WI38 (cell line): ENCODE results near the gene MIEF1.

Source experiments
- H3K4me3 ChIP-seq: 2 replicates; pipeline ENCODE4 v1.5.1; 2011; ENCODE audit warnings: low read depth, mild to moderate bottlenecking, control low read depth, low read length
- CTCF ChIP-seq: IDR thresholded peaks from 2 replicates; pipeline ENCODE4 v1.5.1; 2012; ENCODE audit warnings: low read depth, mild to moderate bottlenecking, control low read depth, low read length

The MIEF1 gene

GRCh38 chr22:39482768-39483167 lies 19.3 kb upstream of the MIEF1 start:
- H3K4me3 ChIP-seq, result no peak overlapping the region
- no peak for TF ChIP-seq CTCF

DNA sequence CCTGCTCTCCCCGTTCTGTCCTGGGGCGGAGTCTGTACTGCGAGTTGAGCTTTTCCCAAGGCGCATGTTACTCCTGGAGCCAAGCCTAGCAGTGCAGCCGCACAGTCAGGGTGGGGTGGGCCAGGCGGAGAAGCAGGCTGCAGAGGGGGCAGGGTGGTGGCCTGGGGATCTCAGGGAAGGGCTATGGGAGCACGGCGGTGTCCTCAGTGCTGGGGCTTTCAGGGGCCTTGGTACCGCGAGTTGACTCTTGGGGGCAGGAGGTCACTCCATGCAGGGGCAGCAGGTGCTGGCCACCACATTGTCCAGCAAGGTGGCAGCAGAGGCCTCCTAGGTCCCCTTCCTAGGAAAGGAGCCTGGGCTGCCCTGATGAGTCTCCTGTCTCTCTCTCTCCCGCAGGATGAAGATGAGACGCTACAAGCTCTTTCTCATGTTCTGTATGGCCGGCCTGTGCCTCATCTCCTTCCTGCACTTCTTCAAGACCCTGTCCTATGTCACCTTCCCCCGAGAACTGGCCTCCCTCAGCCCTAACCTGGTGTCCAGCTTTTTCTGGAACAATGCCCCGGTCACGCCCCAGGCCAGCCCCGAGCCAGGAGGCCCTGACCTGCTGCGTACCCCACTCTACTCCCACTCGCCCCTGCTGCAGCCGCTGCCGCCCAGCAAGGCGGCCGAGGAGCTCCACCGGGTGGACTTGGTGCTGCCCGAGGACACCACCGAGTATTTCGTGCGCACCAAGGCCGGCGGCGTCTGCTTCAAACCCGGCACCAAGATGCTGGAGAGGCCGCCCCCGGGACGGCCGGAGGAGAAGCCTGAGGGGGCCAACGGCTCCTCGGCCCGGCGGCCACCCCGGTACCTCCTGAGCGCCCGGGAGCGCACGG lies 14.9 kb upstream of the MIEF1 start:
- TF ChIP-seq CTCF, result no peak
- no peak overlapping the region for H3K4me3 ChIP-seq

DNA sequence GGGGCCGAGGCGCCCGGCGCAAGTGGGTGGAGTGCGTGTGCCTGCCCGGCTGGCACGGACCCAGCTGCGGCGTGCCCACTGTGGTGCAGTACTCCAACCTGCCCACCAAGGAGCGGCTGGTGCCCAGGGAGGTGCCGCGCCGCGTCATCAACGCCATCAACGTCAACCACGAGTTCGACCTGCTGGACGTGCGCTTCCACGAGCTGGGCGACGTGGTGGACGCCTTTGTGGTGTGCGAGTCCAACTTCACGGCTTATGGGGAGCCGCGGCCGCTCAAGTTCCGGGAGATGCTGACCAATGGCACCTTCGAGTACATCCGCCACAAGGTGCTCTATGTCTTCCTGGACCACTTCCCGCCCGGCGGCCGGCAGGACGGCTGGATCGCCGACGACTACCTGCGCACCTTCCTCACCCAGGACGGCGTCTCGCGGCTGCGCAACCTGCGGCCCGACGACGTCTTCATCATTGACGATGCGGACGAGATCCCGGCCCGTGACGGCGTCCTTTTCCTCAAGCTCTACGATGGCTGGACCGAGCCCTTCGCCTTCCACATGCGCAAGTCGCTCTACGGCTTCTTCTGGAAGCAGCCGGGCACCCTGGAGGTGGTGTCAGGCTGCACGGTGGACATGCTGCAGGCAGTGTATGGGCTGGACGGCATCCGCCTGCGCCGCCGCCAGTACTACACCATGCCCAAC lies 14.1 kb upstream of the MIEF1 start:
- no peak overlapping the region for H3K4me3 ChIP-seq
- no peak for TF ChIP-seq CTCF

- TF ChIP-seq CTCF, result no peak
Observed at GRCh38 chr22:39488563-39489083, 13.5 kb upstream of the MIEF1 start.

DNA sequence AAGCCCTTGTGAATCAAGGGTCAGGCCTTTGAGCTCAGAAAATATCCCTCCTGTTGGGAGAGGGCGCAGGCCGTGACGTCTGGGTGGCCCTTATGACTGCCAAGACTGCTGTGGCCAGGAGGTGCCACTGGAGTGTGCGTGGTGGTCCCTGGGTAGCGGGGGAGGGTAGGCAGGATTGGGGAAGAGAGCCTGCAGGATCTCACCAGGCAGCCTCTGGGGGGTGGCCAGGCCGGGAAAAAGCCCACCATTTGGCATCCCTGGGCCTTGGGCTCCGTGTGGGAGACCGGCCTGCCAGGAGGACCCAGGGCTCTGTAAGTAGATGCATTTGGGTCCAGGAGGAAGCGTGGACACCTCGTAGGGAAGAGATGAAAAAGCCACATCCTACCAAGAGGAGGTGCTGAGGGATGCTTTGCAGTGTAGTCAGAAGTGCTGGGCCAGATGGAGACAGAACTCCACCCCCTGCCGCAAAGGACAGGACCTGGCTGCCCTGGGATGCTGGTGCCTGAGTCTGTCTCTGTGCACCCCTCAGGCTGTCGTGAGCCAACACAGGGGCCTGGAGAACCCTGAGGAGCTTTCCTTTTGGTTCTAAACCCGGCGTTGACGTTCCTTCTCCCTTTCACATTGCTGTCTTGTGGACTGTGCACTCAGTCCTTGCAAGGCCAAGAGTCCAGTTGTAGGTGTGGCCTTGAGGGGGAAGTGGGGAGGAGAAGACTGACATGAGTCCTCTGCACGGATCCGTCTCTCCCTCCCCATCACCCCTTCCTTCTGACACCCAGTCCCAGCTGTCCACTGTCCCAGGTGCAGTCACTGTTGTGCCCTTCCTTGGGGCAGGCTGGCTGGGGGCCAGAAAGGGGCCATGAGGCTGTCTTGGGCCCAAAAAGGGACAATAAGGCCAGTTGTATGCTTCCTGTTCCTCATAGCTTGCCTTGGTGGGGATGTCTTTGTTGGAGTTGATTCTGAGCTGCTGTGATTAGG lies 12.7 kb upstream of the MIEF1 start:
- H3K4me3 ChIP-seq, result no peak overlapping the region
- no peak for TF ChIP-seq CTCF

More at GRCh38 chr22:39488563-39489083, 13.5 kb upstream of the MIEF1 start:
- no peak overlapping the region for H3K4me3 ChIP-seq

- no peak for TF ChIP-seq CTCF
- H3K4me3 ChIP-seq, result no peak overlapping the region
Observed at GRCh38 chr22:39490135-39490798, 11.8 kb upstream of the MIEF1 start.
